ENCODE measurements around the gene IRX2.

DNA sequence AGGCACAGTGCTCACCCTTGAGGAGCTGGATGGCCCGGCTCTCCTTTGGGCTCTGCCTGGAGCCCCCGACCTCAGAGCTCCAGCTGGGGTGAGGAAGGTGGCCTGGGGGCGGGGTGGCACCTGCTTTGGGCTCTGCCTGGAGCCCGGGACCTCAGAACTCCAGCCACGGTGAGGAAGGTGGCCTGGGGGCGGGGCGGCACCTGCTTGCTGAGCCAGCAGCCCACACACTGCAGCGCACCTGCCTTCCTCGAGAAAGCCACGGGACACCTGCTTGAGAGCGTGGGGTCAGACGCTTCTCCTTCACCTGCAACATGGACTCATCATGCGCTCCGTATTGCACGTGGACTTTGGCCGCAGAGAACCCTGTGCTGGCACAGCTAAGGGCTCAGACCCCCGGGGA is 51.8 kb downstream of the IRX2 start:
- TF ChIP-seq, protein P1, sequence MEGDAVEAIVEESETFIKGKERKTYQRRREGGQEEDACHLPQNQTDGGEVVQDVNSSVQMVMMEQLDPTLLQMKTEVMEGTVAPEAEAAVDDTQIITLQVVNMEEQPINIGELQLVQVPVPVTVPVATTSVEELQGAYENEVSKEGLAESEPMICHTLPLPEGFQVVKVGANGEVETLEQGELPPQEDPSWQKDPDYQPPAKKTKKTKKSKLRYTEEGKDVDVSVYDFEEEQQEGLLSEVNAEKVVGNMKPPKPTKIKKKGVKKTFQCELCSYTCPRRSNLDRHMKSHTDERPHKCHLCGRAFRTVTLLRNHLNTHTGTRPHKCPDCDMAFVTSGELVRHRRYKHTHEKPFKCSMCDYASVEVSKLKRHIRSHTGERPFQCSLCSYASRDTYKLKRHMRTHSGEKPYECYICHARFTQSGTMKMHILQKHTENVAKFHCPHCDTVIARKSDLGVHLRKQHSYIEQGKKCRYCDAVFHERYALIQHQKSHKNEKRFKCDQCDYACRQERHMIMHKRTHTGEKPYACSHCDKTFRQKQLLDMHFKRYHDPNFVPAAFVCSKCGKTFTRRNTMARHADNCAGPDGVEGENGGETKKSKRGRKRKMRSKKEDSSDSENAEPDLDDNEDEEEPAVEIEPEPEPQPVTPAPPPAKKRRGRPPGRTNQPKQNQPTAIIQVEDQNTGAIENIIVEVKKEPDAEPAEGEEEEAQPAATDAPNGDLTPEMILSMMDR (conservative IDR thresholded peaks at IDR 0.05; ENCODE audit: low read length) = no peak
- no peak for TF ChIP-seq EZH2phosphoT487 (IDR thresholded peaks at IDR 0.05; ENCODE audit: borderline replicate concordance)
